ENCODE measurements around the gene SLC47A2. TPM values are rescaled to one million over a fixed set of nuclear protein-coding genes. Genes with fewer than 3 reads are reported as not detected.

The SLC47A2 gene
- polyA plus RNA-seq, 1 donor (not counting 4 experiments of a cell fraction or from before 2014, with no cell fraction given): 0.88 TPM

- Histone ChIP-seq H3K27me3 (ENCODE audit: control insufficient read depth, extremely low read depth, insufficient read depth, low read length) (no peaks in the 10 kb centered on the region), H3K9me1 (ENCODE audit: control insufficient read depth, extremely low read depth, insufficient read depth, low read length) (no peaks in the 10 kb centered on the region), H3K79me2 (ENCODE audit: control insufficient read depth, insufficient read depth, low read length) (no peaks in the 10 kb centered on the region), H3K36me3 (ENCODE audit: control insufficient read depth in 2 of 2, extremely low read depth in 1 of 2, insufficient read depth in 2 of 2, low read length in 2 of 2) (no peaks in the 10 kb centered on the region), H3K9me3 (ENCODE audit: control insufficient read depth, low read depth, low read length) (no peaks in the 10 kb centered on the region), H3K9ac (ENCODE audit: control insufficient read depth, extremely low read depth, insufficient read depth, low read length) (no peak overlapping the region), H4K20me1 (ENCODE audit: control insufficient read depth, extremely low read depth, insufficient read depth, low read length) (no peaks in the 10 kb centered on the region), H3K4me2 (ENCODE audit: control insufficient read depth, extremely low read depth, insufficient read depth, low read depth, low read length) (no peak overlapping the region), H3K4me3 (ENCODE audit: control insufficient read depth in 2 of 3, extremely low read depth in 1 of 3, insufficient read depth in 2 of 3, low read depth in 1 of 3, low read length in 3 of 3) (no peak overlapping the region), H3K4me1 (ENCODE audit: control insufficient read depth, extremely low read depth, insufficient read depth, low read length) (no peaks in the 10 kb centered on the region), H3K27ac (ENCODE audit: control insufficient read depth, insufficient read depth, low read length) (no peak overlapping the region), H2AFZ (ENCODE audit: control insufficient read depth, low read length) (no peak overlapping the region)
- no peak for DNase-seq (ENCODE audit: low read depth, low spot score)
- dilution Hi-C loops (cut with MboI; ENCODE audit: extremely low pct_ligation_motif_present, low sequenced_read_pairs): no loop called here
- TF ChIP-seq EZH2 (IDR thresholded peaks at IDR 0.05; ENCODE audit: low read length) (no peak), CTCF (optimal IDR thresholded peaks at IDR 0.05 in 1 of 3, IDR thresholded peaks at IDR 0.05 in 1 of 3, conservative IDR thresholded peaks at IDR 0.05 in 1 of 3; ENCODE audit: extremely low read depth in 1 of 3, insufficient read depth in 2 of 3, low read length in 3 of 3) (no peak)
- FAIRE-seq: no peak
Measured at GRCh38 chr17:19763416-19763815, 47.0 kb upstream of the SLC47A2 start.

GRCh38 chr17:19762515-19762961 lies 46.2 kb upstream of the SLC47A2 start:
- no peak for TF ChIP-seq EZH2 (IDR thresholded peaks at IDR 0.05; ENCODE audit: low read length)
- peak; percentile 72 to 95 (median 91) for TF ChIP-seq CTCF (optimal IDR thresholded peaks at IDR 0.05 in 1 of 3, IDR thresholded peaks at IDR 0.05 in 1 of 3, conservative IDR thresholded peaks at IDR 0.05 in 1 of 3; ENCODE audit: extremely low read depth in 1 of 3, insufficient read depth in 2 of 3, low read length in 3 of 3)
- no peaks in the 10 kb centered on the region for H3K79me2 ChIP-seq (ENCODE audit: control insufficient read depth, insufficient read depth, low read length)
- no peak overlapping the region for H3K9ac ChIP-seq (ENCODE audit: control insufficient read depth, extremely low read depth, insufficient read depth, low read length)
- H3K9me3 ChIP-seq (ENCODE audit: control insufficient read depth, low read depth, low read length): no peaks in the 10 kb centered on the region
- no peak overlapping the region for H3K4me3 ChIP-seq (ENCODE audit: control insufficient read depth in 2 of 3, extremely low read depth in 1 of 3, insufficient read depth in 2 of 3, low read depth in 1 of 3, low read length in 3 of 3)
- dilution Hi-C loops (cut with MboI; ENCODE audit: extremely low pct_ligation_motif_present, low sequenced_read_pairs): no loop called here
- H3K9me1 ChIP-seq (ENCODE audit: control insufficient read depth, extremely low read depth, insufficient read depth, low read length): no peaks in the 10 kb centered on the region
- H3K27ac ChIP-seq (ENCODE audit: control insufficient read depth, insufficient read depth, low read length): no peak overlapping the region
- H3K36me3 ChIP-seq (ENCODE audit: control insufficient read depth in 2 of 2, extremely low read depth in 1 of 2, insufficient read depth in 2 of 2, low read length in 2 of 2): no peaks in the 10 kb centered on the region
- H2AFZ ChIP-seq (ENCODE audit: control insufficient read depth, low read length): no peak overlapping the region
- DNase-seq (ENCODE audit: low read depth, low spot score) (no peak), FAIRE-seq (no peak)
- H3K4me2 ChIP-seq (ENCODE audit: control insufficient read depth, extremely low read depth, insufficient read depth, low read depth, low read length): no peak overlapping the region
- H3K4me1 ChIP-seq (ENCODE audit: control insufficient read depth, extremely low read depth, insufficient read depth, low read length): no peaks in the 10 kb centered on the region
- H3K27me3 ChIP-seq (ENCODE audit: control insufficient read depth, extremely low read depth, insufficient read depth, low read length): no peaks in the 10 kb centered on the region
- no peaks in the 10 kb centered on the region for H4K20me1 ChIP-seq (ENCODE audit: control insufficient read depth, extremely low read depth, insufficient read depth, low read length)
